HG03460 (cell line): ENCODE results near the gene ZNF784.

Source experiments
- ATAC-seq: cut with Tn5 transposase; IDR thresholded peaks from one replicate; pipeline ENCODE4 v1.9.1; 2021; ENCODE audit not compliant: unreplicated experiment

ZNF784 gene

GRCh38 chr19:55644191-55644833, 19.9 kb upstream of the ZNF784 start:
- ATAC-seq = no peak

GRCh38 chr19:55643887-55644176, 19.5 kb upstream of the ZNF784 start:
- no peak for ATAC-seq

- no peak for ATAC-seq
These were observed 18.9 kb upstream of the ZNF784 start, which contains the start of gene ZNF581 for GRCh38 chr19:55643003-55643886. ZNF581 (plus strand) TSS chr19:55643649; CDS start chr19:55644572, 923 bp downstream.

GRCh38 chr19:55642153-55643002, 18.0 kb upstream of the ZNF784 start:
- ATAC-seq = no peak

GRCh38 chr19:55641426-55642152, 17.2 kb upstream of the ZNF784 start:
- ATAC-seq = no peak

GRCh38 chr19:55640577-55641425, 16.4 kb upstream of the ZNF784 start, which contains the start of gene ZNF580:
ZNF580 (plus strand) TSS chr19:55641002; CDS start chr19:55642509, 1,507 bp downstream.
- peak; percentile 29 for ATAC-seq

GRCh38 chr19:55640043-55640576, 15.7 kb upstream of the ZNF784 start:
- no peak for ATAC-seq

GRCh38 chr19:55638864-55639359, 14.5 kb upstream of the ZNF784 start:
- no peak for ATAC-seq

GRCh38 chr19:55637534-55637933, 13.2 kb upstream of the ZNF784 start:
- ATAC-seq = no peak

DNA sequence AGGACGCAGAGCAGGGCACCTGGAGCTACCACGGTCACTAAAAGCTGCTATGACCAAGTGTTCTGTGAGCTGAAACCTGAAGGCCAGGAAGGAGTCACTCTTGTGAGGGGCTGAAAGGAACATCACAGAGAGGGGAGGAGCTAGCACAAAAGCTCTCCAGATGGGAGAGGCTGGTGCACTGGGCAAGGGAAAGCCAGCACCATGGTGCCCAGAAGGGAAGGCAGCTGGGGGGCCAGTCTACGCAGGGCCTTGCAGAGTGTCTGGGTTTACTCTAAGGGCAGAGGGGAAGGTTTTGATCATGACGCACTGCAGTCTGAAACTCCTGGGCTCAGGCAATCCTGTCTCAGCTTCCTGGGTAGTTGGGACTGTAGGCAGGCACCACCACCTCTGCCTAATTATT, 12.4 kb upstream of the ZNF784 start:
- ATAC-seq = no peak

DNA sequence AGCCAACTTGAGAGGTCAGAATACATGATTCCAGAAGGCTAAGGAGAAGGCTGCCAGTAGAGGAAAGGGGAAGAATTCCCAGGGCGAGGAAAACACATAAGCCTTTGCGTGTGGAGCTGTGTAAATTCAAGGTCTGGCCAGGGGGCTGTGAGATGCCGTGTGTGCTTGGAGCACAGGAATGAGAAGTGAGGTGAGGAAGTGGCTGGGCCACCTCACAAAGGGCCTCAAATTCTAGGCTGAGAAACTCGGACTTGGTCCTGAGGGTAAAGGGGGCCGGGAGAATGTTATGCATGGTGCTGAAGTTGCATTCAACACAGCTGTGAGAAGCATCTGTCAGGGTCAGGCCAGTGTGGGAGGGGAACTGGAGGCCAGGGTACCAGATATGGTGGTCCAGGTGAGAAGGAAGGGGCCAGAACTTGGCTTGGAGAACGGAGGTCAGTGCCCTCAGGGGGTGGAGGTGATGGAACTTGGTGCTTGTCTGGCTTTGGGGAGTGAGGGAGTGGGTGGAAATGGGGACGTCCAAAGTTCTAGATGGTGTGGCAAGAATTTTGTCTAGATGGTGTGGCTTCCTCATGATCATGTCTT, 11.6 kb upstream of the ZNF784 start:
- ATAC-seq = no peak

- no peak for ATAC-seq
These were observed 11.0 kb upstream of the ZNF784 start for GRCh38 chr19:55635334-55635717.

GRCh38 chr19:55633861-55634260, 9.5 kb upstream of the ZNF784 start:
- ATAC-seq = no peak

- ATAC-seq = peak; percentile 53
These were observed 8.1 kb upstream of the ZNF784 start for GRCh38 chr19:55632463-55632834.

DNA sequence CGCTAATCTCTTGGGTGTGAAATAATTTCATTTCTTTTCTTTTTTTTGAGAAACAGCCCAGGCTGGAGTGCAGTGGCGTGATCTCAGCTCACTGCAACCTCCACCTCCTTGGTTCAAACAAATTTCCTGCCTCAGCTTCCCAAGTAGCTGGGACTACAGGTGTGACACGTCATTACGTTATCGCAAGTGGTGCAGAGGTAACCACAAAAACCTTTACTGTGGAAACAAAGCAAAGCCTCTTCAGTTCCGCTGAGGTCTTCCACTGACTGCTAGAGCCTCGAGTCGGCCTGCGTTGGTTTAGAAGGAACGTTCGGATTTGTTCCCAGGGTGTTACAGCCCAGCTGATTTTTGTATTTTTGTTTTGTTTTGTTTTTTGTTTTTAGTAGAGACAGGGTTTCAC, 2.0 kb upstream of the ZNF784 start:
- no peak for ATAC-seq

- ATAC-seq = no peak
These were observed 599 bp upstream of the ZNF784 start for GRCh38 chr19:55625004-55625326.

DNA sequence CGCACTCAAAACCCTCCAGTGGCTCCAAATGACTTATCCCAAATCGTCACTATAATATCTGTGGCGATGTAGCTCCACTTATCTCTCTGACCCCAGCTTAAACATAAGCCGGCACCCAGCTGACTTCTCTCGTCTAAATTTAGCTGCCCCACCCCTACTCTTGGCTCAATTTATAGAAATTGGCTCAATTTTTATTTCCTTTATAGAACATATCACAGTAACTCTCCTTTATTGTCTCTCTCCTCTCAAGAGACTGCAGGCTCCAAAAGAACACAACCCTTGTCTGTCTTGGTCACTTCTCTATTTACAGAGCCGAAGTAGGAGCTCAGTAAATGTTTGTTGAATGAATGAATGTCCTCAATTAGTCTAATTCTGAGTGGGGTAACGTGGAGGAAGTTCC, 805 bp downstream of the ZNF784 start:
- ATAC-seq = no peak

GRCh38 chr19:55623130-55623529, 1.2 kb downstream of the ZNF784 start:
- no peak for ATAC-seq

- ATAC-seq = no peak
These were observed 2.0 kb downstream of the ZNF784 start for GRCh38 chr19:55622242-55622969.
